Measurements from ENCODE around the gene TBXAS1. TPM values are rescaled to one million over a fixed set of nuclear protein-coding genes. Genes with fewer than 3 reads are reported as not detected.

The TBXAS1 gene
- total RNA-seq, 1 experiment from 2014 or later, result 2.3 TPM

GRCh38 chr7:139871820-139872219 lies 42.8 kb downstream of the TBXAS1 start:
- TF ChIP-seq PREB (CRISPR knock-in tag; IDR thresholded peaks at IDR 0.05; ENCODE audit: borderline replicate concordance) (no peak), ZNF512 (CRISPR knock-in tag; IDR thresholded peaks at IDR 0.05; ENCODE audit: borderline replicate concordance) (no peak), ATF2 (CRISPR knock-in tag; IDR thresholded peaks at IDR 0.05; ENCODE audit: borderline replicate concordance, low read depth) (no peak), CBFB (CRISPR knock-in tag; IDR thresholded peaks at IDR 0.05; ENCODE audit: low read depth) (no peak), STAT6 (CRISPR knock-in tag; conservative IDR thresholded peaks at IDR 0.05; ENCODE audit: low read depth) (no peak), ZNF317 (CRISPR knock-in tag; IDR thresholded peaks at IDR 0.05; ENCODE audit: borderline replicate concordance, low read depth) (no peak), ZNF532 (CRISPR knock-in tag; IDR thresholded peaks at IDR 0.05; ENCODE audit: borderline replicate concordance) (no peak), JAZF1 (CRISPR knock-in tag; IDR thresholded peaks at IDR 0.05) (no peak), TCF7 (CRISPR knock-in tag; IDR thresholded peaks at IDR 0.05; ENCODE audit: low read depth) (no peak), RELA (CRISPR knock-in tag; IDR thresholded peaks at IDR 0.05; ENCODE audit: borderline replicate concordance) (no peak), ZNF425 (CRISPR knock-in tag; conservative IDR thresholded peaks at IDR 0.05) (no peak)
- Mint-ChIP-seq H3K36me3 (no peaks in the 10 kb centered on the region), H3K27me3 (ENCODE audit: low read depth) (no peaks in the 10 kb centered on the region), H3K9me3 (no peaks in the 10 kb centered on the region), H3K27ac (no peak overlapping the region), H3K4me1 (no peaks in the 10 kb centered on the region), H3K4me3 (no peak overlapping the region)
- ChIA-PET CTCF (no interaction called here), POLR2A (no interaction called here)
- no peak for DNase-seq (ENCODE audit: low spot score)
- no peak for ATAC-seq

Measured in WTC11 (cell line).